HEK293 (cell line): ENCODE results near the gene DCTN4.

Source experiments
- GLI2 ChIP-seq: fragments of 450-650 bp; formaldehyde crosslinking; IDR thresholded peaks from 2 replicates; pipeline ENCODE4; 2017; ENCODE audit warnings: missing biosample characterization, missing genetic modification characterization, low read depth, borderline replicate concordance
- KLF1 ChIP-seq: fragments of 450-650 bp; formaldehyde crosslinking; IDR thresholded peaks from 2 replicates; pipeline ENCODE4 v1.5.1; 2016; ENCODE audit warnings: missing biosample characterization, missing genetic modification characterization
- KLF10 ChIP-seq: fragments of 450-650 bp; IDR thresholded peaks from 2 replicates; pipeline ENCODE4 v1.5.1; 2018; ENCODE audit warnings: missing biosample characterization, mild to moderate bottlenecking, missing genetic modification characterization
- KLF8 ChIP-seq: fragments of 450-650 bp; formaldehyde crosslinking; IDR thresholded peaks from 2 replicates; pipeline ENCODE4 v1.5.1; 2016; ENCODE audit warnings: missing biosample characterization, missing genetic modification characterization
- PBX3 ChIP-seq: sonication (generic); formaldehyde crosslinking; IDR thresholded peaks from 2 replicates; pipeline ENCODE4 v1.8.1; 2022; ENCODE audit warnings: mild to moderate bottlenecking, moderate library complexity, missing genetic modification reagents
- SETDB1 ChIP-seq: IDR thresholded peaks from one replicate; pipeline ENCODE4 v1.6.1; 2017; ENCODE audit warnings: mild to moderate bottlenecking, low read length, moderate library complexity, mixed read lengths; ENCODE audit not compliant: insufficient read length
- YY2 ChIP-seq: fragments of 450-650 bp; formaldehyde crosslinking; IDR thresholded peaks from 2 replicates; pipeline ENCODE4 v1.5.1; 2016; ENCODE audit warnings: missing biosample characterization, missing genetic modification characterization
- ZBTB20 ChIP-seq: fragments of 450-650 bp; formaldehyde crosslinking; IDR thresholded peaks from 2 replicates; pipeline ENCODE4 v1.5.1; 2016; ENCODE audit warnings: missing biosample characterization, missing genetic modification characterization
- ZBTB44 ChIP-seq: fragments of 450-650 bp; IDR thresholded peaks from 2 replicates; pipeline ENCODE4 v1.5.1; 2018; ENCODE audit warnings: missing biosample characterization, mild to moderate bottlenecking, missing genetic modification characterization
- ZNF114 ChIP-seq: fragments of 450-650 bp; formaldehyde crosslinking; IDR thresholded peaks from 2 replicates; pipeline ENCODE4 v1.5.0; 2017; ENCODE audit warnings: missing biosample characterization, missing genetic modification characterization
- ZNF138 ChIP-seq: fragments of 450-650 bp; formaldehyde crosslinking; IDR thresholded peaks from 2 replicates; pipeline ENCODE4 v1.5.1; 2016; ENCODE audit warnings: missing biosample characterization, missing genetic modification characterization, borderline replicate concordance
- ZNF274 ChIP-seq, 2 experiments: fragments of 200-500 bp in 1 of 2; fragments of 450-650 bp in 1 of 2; sonication (Bioruptor generic) in 1 of 2; formaldehyde crosslinking in 1 of 2; IDR thresholded peaks; 2 replicates each; pipeline versions ENCODE4 v1.5.1 to v1.6.1; 2014 to 2016; ENCODE audit warnings: borderline replicate concordance in 1 of 2, inconsistent platforms in 1 of 2, low read length in 1 of 2, missing biosample characterization in 1 of 2, missing genetic modification characterization in 1 of 2
- ZNF335 ChIP-seq: fragments of 450-650 bp; formaldehyde crosslinking; conservative IDR thresholded peaks from 2 replicates; pipeline ENCODE4 v1.5.1; 2016; ENCODE audit warnings: missing biosample characterization, missing genetic modification characterization
- ZNF37A ChIP-seq: fragments of 450-650 bp; IDR thresholded peaks from 2 replicates; pipeline ENCODE4 v1.5.1; 2018; ENCODE audit warnings: missing biosample characterization, missing genetic modification characterization
- ZNF398 ChIP-seq: fragments of 450-650 bp; formaldehyde crosslinking; IDR thresholded peaks from 2 replicates; pipeline ENCODE4 v1.5.1; 2017; ENCODE audit warnings: missing biosample characterization, missing genetic modification characterization
- ZNF501 ChIP-seq: fragments of 450-650 bp; formaldehyde crosslinking; IDR thresholded peaks from 2 replicates; pipeline ENCODE4 v1.5.1; 2016; ENCODE audit warnings: missing biosample characterization, missing genetic modification characterization
- ZNF585B ChIP-seq: fragments of 450-650 bp; formaldehyde crosslinking; IDR thresholded peaks from 2 replicates; pipeline ENCODE4 v1.5.1; 2016; ENCODE audit warnings: missing biosample characterization, missing genetic modification characterization
- ZNF660 ChIP-seq: fragments of 450-650 bp; IDR thresholded peaks from 2 replicates; pipeline ENCODE4 v1.5.1; 2018; ENCODE audit warnings: missing biosample characterization, mild to moderate bottlenecking, missing genetic modification characterization
- ZNF677 ChIP-seq: fragments of 450-650 bp; IDR thresholded peaks from 2 replicates; pipeline ENCODE4 v1.5.0; 2018; ENCODE audit warnings: missing biosample characterization, mild to moderate bottlenecking, missing genetic modification characterization, moderate library complexity
- ZNF747 ChIP-seq: fragments of 450-650 bp; formaldehyde crosslinking; IDR thresholded peaks from 2 replicates; pipeline ENCODE4 v1.5.1; 2016; ENCODE audit warnings: missing biosample characterization, missing genetic modification characterization
- ZNF76 ChIP-seq: fragments of 450-650 bp; formaldehyde crosslinking; IDR thresholded peaks from 2 replicates; pipeline ENCODE4; 2016; ENCODE audit warnings: low read depth, missing biosample characterization, missing genetic modification characterization, borderline replicate concordance
- ZSCAN5A ChIP-seq: fragments of 450-650 bp; formaldehyde crosslinking; IDR thresholded peaks from 2 replicates; pipeline ENCODE4 v1.5.1; 2016; ENCODE audit warnings: missing biosample characterization, missing genetic modification characterization
- TF ChIP-seq, protein P1 (sequence below): fragments of 450-650 bp; formaldehyde crosslinking; IDR thresholded peaks from 2 replicates; pipeline ENCODE4 v1.5.1; 2016; ENCODE audit warnings: missing biosample characterization, missing genetic modification characterization, borderline replicate concordance
- TF ChIP-seq, protein P2 (sequence below): fragments of 450-650 bp; formaldehyde crosslinking; IDR thresholded peaks from 2 replicates; pipeline ENCODE4 v1.5.1; 2016; ENCODE audit warnings: missing biosample characterization, missing genetic modification characterization, low read depth

The DCTN4 gene

DNA sequence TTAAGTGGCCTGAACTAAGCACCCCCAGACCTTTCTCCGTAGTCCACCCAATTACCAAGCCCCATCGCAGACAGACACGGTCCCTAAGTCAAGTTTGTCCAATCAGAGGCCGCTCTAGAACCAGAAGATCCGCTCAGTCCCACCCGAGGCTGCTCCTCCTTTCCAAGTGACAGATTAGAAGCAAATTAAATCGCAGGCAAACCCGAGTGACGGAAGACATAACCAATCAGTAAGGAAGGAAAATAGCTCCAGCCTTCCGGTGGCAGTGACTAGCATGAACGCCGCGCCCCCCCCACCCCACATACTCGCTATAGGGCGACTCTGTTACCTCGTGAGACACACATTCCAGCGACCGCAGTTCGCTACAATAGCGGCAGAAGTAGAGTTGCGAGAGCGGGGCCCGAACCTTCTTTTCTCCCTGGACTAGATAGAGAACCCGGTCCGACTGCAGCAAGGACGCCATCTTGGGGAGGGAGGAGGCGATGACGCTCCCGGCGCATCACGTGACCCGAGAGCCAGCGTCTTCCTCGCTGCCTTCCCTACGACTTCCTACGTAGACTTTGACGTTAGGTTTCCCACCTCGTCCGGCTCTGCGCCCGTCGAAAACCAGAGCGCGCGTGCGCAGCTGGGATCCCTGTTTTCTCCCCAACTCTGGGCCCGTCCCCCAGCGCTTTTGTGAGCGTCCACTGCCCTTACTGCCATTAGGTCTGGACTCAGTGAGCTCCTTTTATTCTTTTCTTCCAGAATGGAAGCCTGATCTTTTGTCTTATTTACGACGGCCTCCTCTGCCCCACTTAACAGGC lies at the start of gene DCTN4 (continued):
- TF ChIP-seq ZSCAN5A (tag by site-specific recombination): no peak
- TF ChIP-seq ZNF677 (tag by site-specific recombination): no peak
- TF ChIP-seq KLF10: peak; percentile 35; the same call in 1 of the 2 replicates
- no peak for TF ChIP-seq ZNF114 (tag by site-specific recombination)
- no peak for TF ChIP-seq KLF1
- TF ChIP-seq ZNF37A: no peak
- TF ChIP-seq PBX3: no peak; the same call in 1 of the 2 replicates
- no peak for TF ChIP-seq ZNF747
- TF ChIP-seq ZNF335 (tag by site-specific recombination): peak; percentile 93
- TF ChIP-seq ZNF274 (IDR thresholded peaks at IDR 0.05; ENCODE audit: low read length): no peak
- TF ChIP-seq ZNF274 (tag by site-specific recombination; IDR thresholded peaks at IDR 0.05; ENCODE audit: borderline replicate concordance): no peak
- no peak for TF ChIP-seq GLI2 (tag by site-specific recombination)
- TF ChIP-seq SETDB1: no peak
- peak; percentile 50; the same call in 1 of the 2 replicates for TF ChIP-seq ZBTB44
- TF ChIP-seq ZNF660 (tag by site-specific recombination): 0 out of 2 replicates have a peak, but pooled peaks have one; percentile 19
- TF ChIP-seq KLF8 (tag by site-specific recombination): peak; percentile 85
- peak; percentile 90 for TF ChIP-seq YY2
- peak; percentile 63; the same call in 1 of the 2 replicates for TF ChIP-seq ZBTB20 (tag by site-specific recombination)
- TF ChIP-seq ZNF76 (tag by site-specific recombination): peak; percentile 72
- TF ChIP-seq, protein P1, sequence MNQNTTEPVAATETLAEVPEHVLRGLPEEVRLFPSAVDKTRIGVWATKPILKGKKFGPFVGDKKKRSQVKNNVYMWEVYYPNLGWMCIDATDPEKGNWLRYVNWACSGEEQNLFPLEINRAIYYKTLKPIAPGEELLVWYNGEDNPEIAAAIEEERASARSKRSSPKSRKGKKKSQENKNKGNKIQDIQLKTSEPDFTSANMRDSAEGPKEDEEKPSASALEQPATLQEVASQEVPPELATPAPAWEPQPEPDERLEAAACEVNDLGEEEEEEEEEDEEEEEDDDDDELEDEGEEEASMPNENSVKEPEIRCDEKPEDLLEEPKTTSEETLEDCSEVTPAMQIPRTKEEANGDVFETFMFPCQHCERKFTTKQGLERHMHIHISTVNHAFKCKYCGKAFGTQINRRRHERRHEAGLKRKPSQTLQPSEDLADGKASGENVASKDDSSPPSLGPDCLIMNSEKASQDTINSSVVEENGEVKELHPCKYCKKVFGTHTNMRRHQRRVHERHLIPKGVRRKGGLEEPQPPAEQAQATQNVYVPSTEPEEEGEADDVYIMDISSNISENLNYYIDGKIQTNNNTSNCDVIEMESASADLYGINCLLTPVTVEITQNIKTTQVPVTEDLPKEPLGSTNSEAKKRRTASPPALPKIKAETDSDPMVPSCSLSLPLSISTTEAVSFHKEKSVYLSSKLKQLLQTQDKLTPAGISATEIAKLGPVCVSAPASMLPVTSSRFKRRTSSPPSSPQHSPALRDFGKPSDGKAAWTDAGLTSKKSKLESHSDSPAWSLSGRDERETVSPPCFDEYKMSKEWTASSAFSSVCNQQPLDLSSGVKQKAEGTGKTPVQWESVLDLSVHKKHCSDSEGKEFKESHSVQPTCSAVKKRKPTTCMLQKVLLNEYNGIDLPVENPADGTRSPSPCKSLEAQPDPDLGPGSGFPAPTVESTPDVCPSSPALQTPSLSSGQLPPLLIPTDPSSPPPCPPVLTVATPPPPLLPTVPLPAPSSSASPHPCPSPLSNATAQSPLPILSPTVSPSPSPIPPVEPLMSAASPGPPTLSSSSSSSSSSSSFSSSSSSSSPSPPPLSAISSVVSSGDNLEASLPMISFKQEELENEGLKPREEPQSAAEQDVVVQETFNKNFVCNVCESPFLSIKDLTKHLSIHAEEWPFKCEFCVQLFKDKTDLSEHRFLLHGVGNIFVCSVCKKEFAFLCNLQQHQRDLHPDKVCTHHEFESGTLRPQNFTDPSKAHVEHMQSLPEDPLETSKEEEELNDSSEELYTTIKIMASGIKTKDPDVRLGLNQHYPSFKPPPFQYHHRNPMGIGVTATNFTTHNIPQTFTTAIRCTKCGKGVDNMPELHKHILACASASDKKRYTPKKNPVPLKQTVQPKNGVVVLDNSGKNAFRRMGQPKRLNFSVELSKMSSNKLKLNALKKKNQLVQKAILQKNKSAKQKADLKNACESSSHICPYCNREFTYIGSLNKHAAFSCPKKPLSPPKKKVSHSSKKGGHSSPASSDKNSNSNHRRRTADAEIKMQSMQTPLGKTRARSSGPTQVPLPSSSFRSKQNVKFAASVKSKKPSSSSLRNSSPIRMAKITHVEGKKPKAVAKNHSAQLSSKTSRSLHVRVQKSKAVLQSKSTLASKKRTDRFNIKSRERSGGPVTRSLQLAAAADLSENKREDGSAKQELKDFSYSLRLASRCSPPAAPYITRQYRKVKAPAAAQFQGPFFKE (tag by site-specific recombination): no peak
- no peak for TF ChIP-seq ZNF138 (tag by site-specific recombination)
- TF ChIP-seq, protein P2, sequence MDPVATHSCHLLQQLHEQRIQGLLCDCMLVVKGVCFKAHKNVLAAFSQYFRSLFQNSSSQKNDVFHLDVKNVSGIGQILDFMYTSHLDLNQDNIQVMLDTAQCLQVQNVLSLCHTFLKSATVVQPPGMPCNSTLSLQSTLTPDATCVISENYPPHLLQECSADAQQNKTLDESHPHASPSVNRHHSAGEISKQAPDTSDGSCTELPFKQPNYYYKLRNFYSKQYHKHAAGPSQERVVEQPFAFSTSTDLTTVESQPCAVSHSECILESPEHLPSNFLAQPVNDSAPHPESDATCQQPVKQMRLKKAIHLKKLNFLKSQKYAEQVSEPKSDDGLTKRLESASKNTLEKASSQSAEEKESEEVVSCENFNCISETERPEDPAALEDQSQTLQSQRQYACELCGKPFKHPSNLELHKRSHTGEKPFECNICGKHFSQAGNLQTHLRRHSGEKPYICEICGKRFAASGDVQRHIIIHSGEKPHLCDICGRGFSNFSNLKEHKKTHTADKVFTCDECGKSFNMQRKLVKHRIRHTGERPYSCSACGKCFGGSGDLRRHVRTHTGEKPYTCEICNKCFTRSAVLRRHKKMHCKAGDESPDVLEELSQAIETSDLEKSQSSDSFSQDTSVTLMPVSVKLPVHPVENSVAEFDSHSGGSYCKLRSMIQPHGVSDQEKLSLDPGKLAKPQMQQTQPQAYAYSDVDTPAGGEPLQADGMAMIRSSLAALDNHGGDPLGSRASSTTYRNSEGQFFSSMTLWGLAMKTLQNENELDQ (tag by site-specific recombination): no peak
- peak; percentile 81 for TF ChIP-seq ZNF501
- TF ChIP-seq ZNF585B (tag by site-specific recombination): no peak
- TF ChIP-seq ZNF398 (tag by site-specific recombination): no peak
